NK-92 (cell line): ENCODE results near the gene HNRNPA0.

ENCODE experiments used
- DNase-seq: peaks from one replicate; lab custom pipeline; 2025; ENCODE audit not compliant: unreplicated experiment; lab: John Stamatoyannopoulos, UW

The HNRNPA0 gene

GRCh38 chr5:137727623-137728022 lies 26.5 kb downstream of the HNRNPA0 start:
- no peak for DNase-seq

DNA sequence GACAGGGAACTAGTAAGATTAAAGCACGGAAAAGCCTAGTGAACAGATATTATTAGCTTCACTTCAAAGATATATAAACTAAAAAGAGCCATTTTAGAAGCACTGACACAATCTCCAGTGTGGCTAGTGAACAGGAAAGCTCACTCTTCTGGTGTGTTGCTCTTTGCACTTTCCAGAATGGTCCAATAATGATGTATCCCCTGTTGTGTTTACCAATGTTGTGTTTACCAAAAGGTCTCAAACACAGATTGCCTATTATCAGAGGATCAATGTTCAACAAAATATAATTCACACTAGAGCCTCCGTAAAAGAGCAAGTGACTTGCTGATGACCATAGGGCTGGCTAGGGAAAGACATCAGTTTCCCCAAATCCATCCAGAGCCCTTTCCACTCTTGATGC lies 29.9 kb downstream of the HNRNPA0 start:
- no peak for DNase-seq

DNA sequence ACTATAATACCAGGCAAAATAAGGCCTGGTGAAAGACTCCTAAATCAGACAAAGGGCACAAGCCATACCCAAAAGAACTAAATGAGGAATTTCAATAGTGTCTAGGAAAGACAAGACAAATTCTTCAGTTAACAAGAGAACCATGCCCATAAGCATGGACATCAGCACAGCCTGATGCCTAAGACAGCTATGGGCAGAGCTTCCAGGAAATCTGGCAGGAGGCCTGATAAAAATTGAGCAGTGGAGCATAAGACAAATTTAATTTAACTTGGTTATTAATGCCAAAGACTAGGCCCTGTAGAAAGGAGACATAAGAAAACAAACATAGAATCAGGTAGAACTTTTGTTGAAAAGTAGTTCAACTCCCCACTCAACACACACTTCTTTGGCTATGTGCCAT lies 35.6 kb downstream of the HNRNPA0 start:
- DNase-seq = no peak

DNA sequence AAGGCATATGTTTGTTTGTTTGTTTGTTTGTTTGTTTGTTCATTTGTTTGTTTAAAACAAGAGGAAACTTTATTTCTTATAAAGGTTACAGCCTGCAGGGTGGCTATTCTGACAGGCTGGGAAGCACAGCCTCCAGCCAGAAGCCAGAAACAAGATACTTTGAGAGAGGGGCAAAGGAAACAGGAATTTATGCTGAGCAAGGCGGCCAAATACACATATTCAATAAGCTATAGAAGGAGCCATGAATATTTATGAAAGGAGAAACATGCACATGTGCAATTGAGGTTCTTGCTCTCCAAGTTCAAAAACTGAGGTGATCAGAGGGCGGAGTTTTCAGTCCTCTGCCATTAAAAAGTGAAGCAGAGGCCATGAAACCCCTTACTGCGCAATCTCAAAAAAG lies 37.8 kb downstream of the HNRNPA0 start:
- DNase-seq = no peak

- no peak for DNase-seq
Observed at GRCh38 chr5:137715456-137715855, 38.7 kb downstream of the HNRNPA0 start.

- no peak for DNase-seq
Observed at GRCh38 chr5:137714946-137715345, 39.2 kb downstream of the HNRNPA0 start.

DNA sequence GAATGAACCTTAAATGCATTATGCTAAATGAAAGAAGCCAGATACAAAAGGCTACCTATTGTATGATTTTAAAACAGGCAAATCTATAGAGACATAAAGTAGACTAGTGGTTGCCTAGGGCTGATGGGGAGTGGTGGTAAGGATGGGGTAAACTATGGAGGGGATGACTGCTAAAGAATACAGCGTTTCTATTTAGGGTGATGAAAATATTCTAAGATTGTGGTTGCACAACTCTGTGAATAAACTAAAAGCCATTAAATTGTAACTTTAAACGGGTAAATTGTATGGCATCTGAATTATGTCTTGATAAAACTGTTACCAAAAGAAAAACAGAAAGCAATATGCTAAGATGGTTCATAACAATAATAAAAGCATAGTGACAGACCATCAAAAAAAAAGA lies 39.7 kb downstream of the HNRNPA0 start:
- DNase-seq = no peak

DNA sequence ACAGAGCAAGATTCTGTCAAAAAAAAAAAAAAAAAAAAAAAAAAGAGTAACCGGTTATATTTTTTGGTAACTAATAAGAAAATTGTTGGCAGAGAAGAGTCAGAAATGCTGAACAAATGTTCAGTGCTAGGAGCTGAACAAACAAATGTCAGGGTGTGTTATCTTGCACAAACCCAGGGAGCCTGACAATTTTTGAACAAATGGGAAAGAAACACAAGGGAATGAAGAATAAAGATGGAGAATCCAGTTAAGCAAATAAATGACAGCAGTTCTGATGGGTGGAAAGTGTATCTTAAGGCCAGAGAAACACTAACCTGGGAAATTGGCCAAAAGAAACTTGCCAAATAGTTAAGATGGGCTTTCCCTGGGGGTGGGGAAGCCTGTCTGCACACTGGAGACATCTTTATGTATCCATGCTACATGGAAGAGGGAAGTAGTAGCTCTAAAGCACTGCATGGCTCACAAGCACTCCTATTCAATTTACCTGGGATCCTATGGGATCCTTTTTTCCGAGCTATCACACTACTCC lies 42.0 kb downstream of the HNRNPA0 start:
- DNase-seq = no peak

GRCh38 chr5:137710086-137710485 lies 44.1 kb downstream of the HNRNPA0 start:
- no peak for DNase-seq

DNA sequence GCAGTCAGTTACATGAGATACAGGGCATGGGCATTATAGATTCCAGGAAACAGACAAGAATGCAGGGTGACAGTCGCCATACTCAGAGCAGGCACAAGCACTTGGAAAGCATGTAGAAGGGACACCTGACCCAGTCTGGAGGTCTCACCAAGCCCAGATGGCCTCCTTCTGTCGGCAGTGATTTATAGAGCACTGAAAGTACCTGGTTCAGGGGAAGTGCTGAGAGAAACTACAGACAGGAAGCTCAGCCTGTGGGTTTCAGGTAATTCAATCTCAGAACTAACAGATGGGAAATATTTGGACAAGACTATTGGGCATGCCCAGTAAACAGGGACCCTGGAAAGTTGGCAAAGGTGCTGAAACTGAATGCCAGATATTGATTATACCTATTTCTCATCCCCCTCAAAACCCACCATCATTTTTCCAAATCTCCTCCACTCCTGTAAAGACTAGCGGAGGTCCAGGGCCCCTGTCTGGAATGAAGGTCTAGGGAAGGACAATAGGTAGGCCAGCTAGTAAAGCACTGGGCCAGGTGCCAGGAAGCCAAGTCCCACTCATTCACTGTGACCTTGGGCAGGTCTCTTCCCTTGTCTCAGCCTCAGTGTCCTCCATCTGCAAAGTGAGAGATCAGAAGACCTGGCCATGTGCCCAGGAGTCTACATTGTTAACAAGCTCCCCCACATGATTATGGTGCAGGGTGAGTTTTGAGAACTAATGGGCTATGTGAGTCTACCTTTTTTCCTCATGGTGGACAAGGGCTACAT lies 45.2 kb downstream of the HNRNPA0 start:
- DNase-seq = no peak

DNA sequence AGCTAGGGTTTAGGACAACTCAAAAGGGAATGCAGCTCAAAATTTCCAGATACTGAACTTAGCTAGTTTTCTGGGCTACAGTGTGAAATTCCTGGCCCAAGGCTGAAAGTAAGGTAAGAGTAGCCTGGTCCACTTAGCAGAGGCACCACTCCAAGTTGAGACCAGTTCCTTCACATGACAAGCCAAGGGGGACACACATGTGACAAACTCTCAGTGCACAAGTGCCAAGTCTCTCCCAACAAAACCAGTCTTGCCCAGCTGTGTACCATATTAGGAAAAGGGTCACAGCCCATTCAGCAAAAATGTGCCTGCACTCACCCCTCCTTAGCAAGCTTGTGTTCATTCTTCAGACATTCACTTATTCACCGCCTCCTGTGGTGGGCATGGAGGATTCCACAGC lies 46.1 kb downstream of the HNRNPA0 start:
- DNase-seq = no peak

DNA sequence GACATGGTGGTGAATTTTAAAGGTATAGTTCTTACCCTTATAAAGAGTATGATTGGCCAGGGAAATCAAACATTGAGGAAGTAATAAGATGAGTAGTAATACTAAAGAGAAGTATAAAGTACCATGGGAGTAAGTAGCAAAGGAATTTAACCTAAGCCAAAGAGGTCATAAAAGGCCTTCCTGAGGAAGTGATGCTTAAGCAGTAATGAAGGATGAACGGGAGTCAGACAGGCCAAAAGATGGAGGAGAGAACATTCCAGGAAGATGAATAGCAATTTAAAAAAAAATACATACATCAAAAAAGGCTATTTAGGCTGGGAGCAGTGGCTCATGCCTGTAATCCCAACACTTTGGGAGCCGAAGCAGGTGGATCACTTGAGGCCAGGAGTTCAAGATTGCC lies 47.3 kb downstream of the HNRNPA0 start:
- DNase-seq = no peak

- no peak for DNase-seq
Observed at GRCh38 chr5:137705106-137705505, 49.1 kb downstream of the HNRNPA0 start.

DNA sequence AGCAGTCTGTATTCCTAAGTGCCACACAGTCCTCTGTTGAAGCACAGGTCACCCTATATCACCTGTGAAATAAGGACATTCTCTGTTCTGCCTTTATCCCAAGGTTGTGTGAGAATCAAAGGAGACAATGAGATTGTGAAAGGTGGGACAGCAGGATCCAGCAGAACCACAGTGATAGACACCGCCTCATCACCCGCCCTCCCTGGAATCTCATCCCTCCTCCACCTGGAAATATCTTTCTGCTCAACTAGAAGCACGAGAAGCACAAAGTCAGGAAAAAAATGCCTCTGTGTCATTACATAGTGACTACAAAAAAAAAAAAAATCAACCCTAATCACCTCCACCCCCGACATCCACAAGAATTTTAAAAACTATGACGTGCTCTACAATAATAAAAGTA lies 50.6 kb downstream of the HNRNPA0 start:
- DNase-seq = no peak

DNA sequence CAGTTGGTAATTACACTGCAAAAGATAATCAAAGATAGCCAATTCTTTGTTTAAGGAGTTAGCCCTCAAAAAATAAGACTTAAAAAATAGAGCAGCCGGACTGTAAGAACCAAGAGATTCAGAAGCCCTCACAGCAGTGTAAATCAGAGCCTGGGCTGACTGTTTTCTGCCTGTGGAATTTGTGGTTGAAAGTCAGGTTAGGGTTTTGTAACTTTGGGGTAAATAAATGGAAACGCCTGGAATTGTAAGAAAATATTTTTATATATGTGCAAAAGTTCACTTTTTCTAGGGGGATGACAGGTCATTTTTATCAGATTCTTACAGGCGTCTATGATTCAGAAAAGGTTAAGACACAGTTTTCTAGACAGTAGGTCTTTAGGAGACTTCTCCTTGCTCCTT lies 53.9 kb downstream of the HNRNPA0 start:
- no peak for DNase-seq

- no peak for DNase-seq
Observed at GRCh38 chr5:137699336-137700281, 54.6 kb downstream of the HNRNPA0 start.

DNA sequence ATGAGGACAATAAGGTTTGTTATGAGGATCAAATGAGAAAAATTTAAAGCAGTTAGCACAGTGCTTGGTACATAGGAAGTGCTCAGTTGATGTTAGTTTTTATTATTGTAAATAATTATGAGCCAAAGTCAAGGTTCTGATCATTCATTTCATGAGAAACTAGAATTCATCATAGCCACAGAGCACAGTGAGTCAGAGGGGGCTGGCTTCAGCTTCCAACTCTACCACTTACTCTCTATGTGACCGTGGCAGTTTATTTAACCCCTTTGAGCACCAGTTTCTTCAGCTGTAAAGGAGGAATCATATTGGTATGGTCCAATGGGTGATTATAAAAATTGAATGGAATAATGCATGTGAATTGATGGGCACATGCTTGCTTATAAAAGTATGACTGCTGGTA lies 57.7 kb downstream of the HNRNPA0 start:
- DNase-seq = no peak

- DNase-seq = no peak
Observed at GRCh38 chr5:137695651-137696428, 58.3 kb downstream of the HNRNPA0 start.
